ENCODE data around the gene ANO10. TPM values are rescaled to one million over a fixed set of nuclear protein-coding genes. Genes with fewer than 3 reads are reported as not detected.
"Not testable (repeated sequence)": the region's sequence is repeated elsewhere in the genome, so short reads cannot be mapped to it uniquely, and the experiment has no call there.

The ANO10 gene
- total RNA-seq, 2 experiments from 2014 or later, result 10.8 to 11.8 TPM

- Mint-ChIP-seq H3K4me1 (no peaks in the 10 kb centered on the region), H3K27me3 (no peaks in the 10 kb centered on the region), H3K36me3 (peaks cover 2% of the 10 kb centered on the region), H3K4me3 (no peak overlapping the region), H3K9me3 (no peaks in the 10 kb centered on the region), H3K27ac (no peak overlapping the region)
- POLR2A ChIA-PET, result no interaction called here
- DNase-seq (no peak), ATAC-seq (ENCODE audit: low read depth) (no peak)
These were observed 87.1 kb downstream of the ANO10 start for GRCh38 chr3:43534675-43535074.

GRCh38 chr3:43533009-43533408 is 88.8 kb downstream of the ANO10 start:
- DNase-seq (no peak), ATAC-seq (ENCODE audit: low read depth) (no peak)
- POLR2A ChIA-PET, result no interaction called here
- H3K27me3 Mint-ChIP-seq, result no peaks in the 10 kb centered on the region
- peaks cover 2% of the 10 kb centered on the region for H3K36me3 Mint-ChIP-seq
- no peaks in the 10 kb centered on the region for H3K4me1 Mint-ChIP-seq
- H3K9me3 Mint-ChIP-seq, result no peaks in the 10 kb centered on the region
- no peak overlapping the region for H3K4me3 Mint-ChIP-seq
- H3K27ac Mint-ChIP-seq, result no peak overlapping the region

GRCh38 chr3:43531835-43532234 is 90.0 kb downstream of the ANO10 start:
- H3K27me3 Mint-ChIP-seq, result no peaks in the 10 kb centered on the region
- POLR2A ChIA-PET, result no interaction called here
- DNase-seq, result no peak
- peaks cover 2% of the 10 kb centered on the region for H3K9me3 Mint-ChIP-seq
- peaks cover 5% of the 10 kb centered on the region for H3K36me3 Mint-ChIP-seq
- H3K4me1 Mint-ChIP-seq, result no peaks in the 10 kb centered on the region
- H3K27ac Mint-ChIP-seq, result no peak overlapping the region
- no peak overlapping the region for H3K4me3 Mint-ChIP-seq
- ATAC-seq (ENCODE audit: low read depth), result no peak

GRCh38 chr3:43528498-43529099 is 93.2 kb downstream of the ANO10 start:
- no peak for DNase-seq
- H3K27ac Mint-ChIP-seq, result no peak overlapping the region
- POLR2A ChIA-PET, result no interaction called here
- H3K4me3 Mint-ChIP-seq, result no peak overlapping the region
- H3K4me1 Mint-ChIP-seq, result no peaks in the 10 kb centered on the region
- peaks cover 2% of the 10 kb centered on the region for H3K9me3 Mint-ChIP-seq
- H3K27me3 Mint-ChIP-seq, result no peaks in the 10 kb centered on the region
- H3K36me3 Mint-ChIP-seq, result peaks cover 8% of the 10 kb centered on the region
- ATAC-seq (ENCODE audit: low read depth), result no peak

GRCh38 chr3:43526956-43527355 is 94.9 kb downstream of the ANO10 start:
- Mint-ChIP-seq H3K27me3 (no peaks in the 10 kb centered on the region), H3K36me3 (peaks cover 8% of the 10 kb centered on the region), H3K4me1 (no peaks in the 10 kb centered on the region), H3K9me3 (peaks cover 2% of the 10 kb centered on the region), H3K27ac (no peak overlapping the region), H3K4me3 (no peak overlapping the region)
- ATAC-seq (ENCODE audit: low read depth) (no peak), DNase-seq (no peak)
- POLR2A ChIA-PET, result no interaction called here

- no peak overlapping the region for H3K27ac Mint-ChIP-seq
- POLR2A ChIA-PET, result no interaction called here
- no peak for ATAC-seq (ENCODE audit: low read depth)
- DNase-seq, result no peak
- peaks cover 8% of the 10 kb centered on the region for H3K36me3 Mint-ChIP-seq
- no peak overlapping the region for H3K4me3 Mint-ChIP-seq
- peaks cover 2% of the 10 kb centered on the region for H3K9me3 Mint-ChIP-seq
- H3K27me3 Mint-ChIP-seq, result no peaks in the 10 kb centered on the region
- no peaks in the 10 kb centered on the region for H3K4me1 Mint-ChIP-seq
These were observed 95.7 kb downstream of the ANO10 start for GRCh38 chr3:43525941-43526607.

- no peak for ATAC-seq (ENCODE audit: low read depth)
- Mint-ChIP-seq H3K27ac (no peak overlapping the region), H3K36me3 (peaks cover 8% of the 10 kb centered on the region), H3K27me3 (no peaks in the 10 kb centered on the region), H3K9me3 (peaks cover 2% of the 10 kb centered on the region), H3K4me3 (no peak overlapping the region), H3K4me1 (no peaks in the 10 kb centered on the region)
- DNase-seq, result no peak
- POLR2A ChIA-PET, result no interaction called here
These were observed 96.4 kb downstream of the ANO10 start for GRCh38 chr3:43525386-43525785.

- H3K9me3 Mint-ChIP-seq, result peaks cover 11% of the 10 kb centered on the region
- ATAC-seq (ENCODE audit: low read depth) (peak; percentile 42), DNase-seq (no peak)
- H3K27ac Mint-ChIP-seq, result no peak overlapping the region
- H3K4me3 Mint-ChIP-seq, result no peak overlapping the region
- peaks cover 11% of the 10 kb centered on the region for H3K36me3 Mint-ChIP-seq
- no peaks in the 10 kb centered on the region for H3K27me3 Mint-ChIP-seq
- POLR2A ChIA-PET, result no interaction called here
- no peaks in the 10 kb centered on the region for H3K4me1 Mint-ChIP-seq
These were observed 98.3 kb downstream of the ANO10 start for GRCh38 chr3:43523454-43524053.

- no peak for ATAC-seq (ENCODE audit: low read depth)
- no peak for DNase-seq
- no peaks in the 10 kb centered on the region for H3K4me1 Mint-ChIP-seq
- H3K9me3 Mint-ChIP-seq, result peaks cover 15% of the 10 kb centered on the region
- no peaks in the 10 kb centered on the region for H3K27me3 Mint-ChIP-seq
- peaks cover 14% of the 10 kb centered on the region for H3K36me3 Mint-ChIP-seq
- POLR2A ChIA-PET, result no interaction called here
- H3K27ac Mint-ChIP-seq, result no peak overlapping the region
- H3K4me3 Mint-ChIP-seq, result no peak overlapping the region
These were observed 99.0 kb downstream of the ANO10 start for GRCh38 chr3:43522727-43523362.

GRCh38 chr3:43521941-43522340 is 99.9 kb downstream of the ANO10 start:
- Mint-ChIP-seq H3K36me3 (peaks cover 8% of the 10 kb centered on the region), H3K9me3 (peaks cover 14% of the 10 kb centered on the region), H3K27me3 (no peaks in the 10 kb centered on the region), H3K27ac (no peak overlapping the region), H3K4me1 (no peaks in the 10 kb centered on the region), H3K4me3 (no peak overlapping the region)
- no peak for DNase-seq
- no peak for ATAC-seq (ENCODE audit: low read depth)
- POLR2A ChIA-PET, result no interaction called here

GRCh38 chr3:43518515-43518914 is 103.3 kb downstream of the ANO10 start:
- H3K27me3 Mint-ChIP-seq; H3K27ac Mint-ChIP-seq; H3K4me3 Mint-ChIP-seq; DNase-seq; H3K4me1 Mint-ChIP-seq; ATAC-seq (ENCODE audit: low read depth): not testable (repeated sequence)
- POLR2A ChIA-PET, result interaction anchor here (0.6 kb wide), 1 partner anchor 936 kb away, joined by 3 read pairs; the partner anchor contains the start of gene SEC22C
- Mint-ChIP-seq H3K9me3 (peaks cover 17% of the 10 kb centered on the region), H3K36me3 (peaks cover 11% of the 10 kb centered on the region)

GRCh38 chr3:43515970-43516635 is 105.7 kb downstream of the ANO10 start:
- Mint-ChIP-seq H3K4me1 (no peaks in the 10 kb centered on the region), H3K4me3 (no peak overlapping the region), H3K27ac (no peak overlapping the region), H3K36me3 (peaks cover 11% of the 10 kb centered on the region), H3K9me3 (peaks cover 17% of the 10 kb centered on the region), H3K27me3 (no peaks in the 10 kb centered on the region)
- POLR2A ChIA-PET, result no interaction called here
- DNase-seq (no peak), ATAC-seq (ENCODE audit: low read depth) (no peak)

- no peak for DNase-seq
- Mint-ChIP-seq H3K27ac (no peak overlapping the region), H3K36me3 (peaks cover 11% of the 10 kb centered on the region), H3K9me3 (peaks cover 17% of the 10 kb centered on the region), H3K27me3 (no peaks in the 10 kb centered on the region), H3K4me3 (no peak overlapping the region), H3K4me1 (no peaks in the 10 kb centered on the region)
- POLR2A ChIA-PET, result no interaction called here
- no peak for ATAC-seq (ENCODE audit: low read depth)
These were observed 106.4 kb downstream of the ANO10 start for GRCh38 chr3:43515208-43515917.
